Fibroblast of pulmonary artery (primary cell): ENCODE measurements around the gene SEC22A.

Experiments used
- DNase-seq: peaks from one replicate; pipeline ENCODE4 v3.0.0-alpha.2; 2010; ENCODE audit warnings: low read depth
- H3K4me3 ChIP-seq: replicated peaks from 2 replicates; pipeline ENCODE4 v1.5.1; 2011; ENCODE audit warnings: low read depth, mild to moderate bottlenecking, control low read depth, low read length, moderate library complexity
- TF ChIP-seq, protein P1 (sequence below): IDR thresholded peaks from 2 replicates; pipeline ENCODE4 v1.5.1; 2011; ENCODE audit warnings: mild to moderate bottlenecking, control low read depth, low read length, inconsistent platforms; ENCODE audit errors: missing control alignments

SEC22A gene

DNA sequence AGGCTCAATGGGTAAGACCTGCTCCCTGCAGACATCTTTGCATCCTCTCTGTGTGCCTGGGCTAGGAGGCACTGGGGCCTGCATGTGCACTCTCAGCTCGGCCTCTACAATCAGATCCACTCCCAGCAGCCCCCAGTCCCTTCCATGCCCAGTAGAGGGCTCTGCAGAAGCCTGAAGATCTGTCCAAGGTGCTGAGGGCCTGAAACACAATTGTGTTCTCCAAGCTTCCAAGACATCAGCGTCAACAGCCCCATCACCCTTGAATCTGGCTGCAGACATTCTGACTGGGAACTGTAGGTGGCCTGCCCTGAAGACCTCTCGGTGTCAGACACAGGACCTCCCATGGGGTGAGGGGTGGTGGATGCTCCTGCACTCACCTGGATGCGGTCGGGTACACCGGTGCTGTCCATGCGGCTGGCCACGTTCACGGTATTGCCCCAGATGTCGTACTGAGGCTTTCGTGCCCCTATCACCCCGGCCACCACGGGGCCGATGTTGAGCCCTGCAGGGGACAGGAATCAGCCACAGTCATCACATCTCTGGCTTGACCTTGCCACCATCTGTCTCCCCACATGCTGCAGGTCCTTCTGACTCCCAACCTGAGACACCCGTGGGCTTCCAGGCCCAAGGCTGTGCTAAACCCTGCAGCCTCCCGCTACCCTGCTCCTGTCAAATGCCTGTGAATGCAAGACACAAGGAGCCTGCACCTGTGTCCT, 84.7 kb downstream of the SEC22A start:
- no peak overlapping the region for H3K4me3 ChIP-seq
- TF ChIP-seq, protein P1, sequence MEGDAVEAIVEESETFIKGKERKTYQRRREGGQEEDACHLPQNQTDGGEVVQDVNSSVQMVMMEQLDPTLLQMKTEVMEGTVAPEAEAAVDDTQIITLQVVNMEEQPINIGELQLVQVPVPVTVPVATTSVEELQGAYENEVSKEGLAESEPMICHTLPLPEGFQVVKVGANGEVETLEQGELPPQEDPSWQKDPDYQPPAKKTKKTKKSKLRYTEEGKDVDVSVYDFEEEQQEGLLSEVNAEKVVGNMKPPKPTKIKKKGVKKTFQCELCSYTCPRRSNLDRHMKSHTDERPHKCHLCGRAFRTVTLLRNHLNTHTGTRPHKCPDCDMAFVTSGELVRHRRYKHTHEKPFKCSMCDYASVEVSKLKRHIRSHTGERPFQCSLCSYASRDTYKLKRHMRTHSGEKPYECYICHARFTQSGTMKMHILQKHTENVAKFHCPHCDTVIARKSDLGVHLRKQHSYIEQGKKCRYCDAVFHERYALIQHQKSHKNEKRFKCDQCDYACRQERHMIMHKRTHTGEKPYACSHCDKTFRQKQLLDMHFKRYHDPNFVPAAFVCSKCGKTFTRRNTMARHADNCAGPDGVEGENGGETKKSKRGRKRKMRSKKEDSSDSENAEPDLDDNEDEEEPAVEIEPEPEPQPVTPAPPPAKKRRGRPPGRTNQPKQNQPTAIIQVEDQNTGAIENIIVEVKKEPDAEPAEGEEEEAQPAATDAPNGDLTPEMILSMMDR: peak; percentile 97
- DNase-seq: peak; percentile 83

DNA sequence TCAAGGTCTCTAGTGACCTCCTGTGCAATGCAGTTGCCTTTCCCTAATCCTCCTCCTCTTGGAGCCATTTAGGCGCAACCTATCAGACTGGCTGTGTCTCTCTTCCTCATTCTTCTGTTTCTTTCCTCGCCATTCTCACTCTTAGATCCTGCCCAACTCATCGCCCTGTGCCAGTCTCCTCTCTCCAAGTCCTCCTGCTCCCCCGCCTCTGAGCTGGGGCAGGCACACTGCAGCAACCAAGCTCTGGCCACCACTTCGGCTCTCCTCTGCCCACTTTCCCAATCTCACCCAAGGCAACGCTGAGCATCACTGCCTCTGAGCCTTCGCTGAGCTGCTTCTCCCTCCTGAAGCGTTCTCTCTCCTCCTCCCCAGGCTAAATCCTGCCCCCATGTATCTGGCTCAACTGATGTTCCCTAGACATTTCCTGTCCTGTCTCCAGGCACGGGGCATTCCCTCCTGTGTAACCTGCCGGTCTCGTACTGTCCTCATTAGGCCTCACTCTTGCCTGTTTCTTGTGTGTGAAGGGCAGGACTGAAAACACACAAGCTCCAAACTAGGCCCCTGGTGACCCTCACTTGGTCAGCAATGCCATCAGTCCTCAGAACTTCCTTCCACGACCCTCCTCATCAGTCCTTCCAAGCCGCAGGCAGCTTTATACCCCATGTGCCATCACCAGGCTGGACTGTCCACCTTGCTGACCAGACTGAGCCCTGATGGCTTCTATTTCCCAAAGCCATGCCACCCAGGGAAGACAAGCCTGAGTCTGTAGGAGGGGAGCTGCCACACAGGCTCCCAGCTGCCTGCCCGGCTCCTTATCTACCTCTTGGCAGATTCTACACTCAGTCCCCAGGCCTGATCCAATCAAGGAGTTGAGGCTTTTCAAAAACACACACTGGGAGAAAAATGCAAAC, 85.6 kb downstream of the SEC22A start:
- no peak overlapping the region for H3K4me3 ChIP-seq
- TF ChIP-seq, protein P1: no peak
- DNase-seq: no peak

DNA sequence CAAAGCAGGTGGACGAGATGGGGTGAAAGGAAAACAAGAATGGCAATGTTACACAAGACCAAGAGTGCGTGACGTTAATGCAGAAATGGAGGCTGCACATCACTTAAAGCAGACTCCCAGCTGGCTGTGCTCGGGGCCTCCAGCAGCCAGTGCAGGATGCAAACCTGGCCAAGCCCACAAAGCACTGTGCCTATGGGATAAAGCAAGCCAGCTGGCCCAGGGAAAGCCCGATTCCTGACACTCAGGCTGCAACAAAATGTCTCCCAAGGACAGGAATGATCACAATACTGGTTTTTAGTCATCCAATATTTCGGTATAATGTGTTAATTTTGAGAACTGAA, 86.2 kb downstream of the SEC22A start:
- DNase-seq: no peak
- H3K4me3 ChIP-seq: no peak overlapping the region
- TF ChIP-seq, protein P1: no peak

DNA sequence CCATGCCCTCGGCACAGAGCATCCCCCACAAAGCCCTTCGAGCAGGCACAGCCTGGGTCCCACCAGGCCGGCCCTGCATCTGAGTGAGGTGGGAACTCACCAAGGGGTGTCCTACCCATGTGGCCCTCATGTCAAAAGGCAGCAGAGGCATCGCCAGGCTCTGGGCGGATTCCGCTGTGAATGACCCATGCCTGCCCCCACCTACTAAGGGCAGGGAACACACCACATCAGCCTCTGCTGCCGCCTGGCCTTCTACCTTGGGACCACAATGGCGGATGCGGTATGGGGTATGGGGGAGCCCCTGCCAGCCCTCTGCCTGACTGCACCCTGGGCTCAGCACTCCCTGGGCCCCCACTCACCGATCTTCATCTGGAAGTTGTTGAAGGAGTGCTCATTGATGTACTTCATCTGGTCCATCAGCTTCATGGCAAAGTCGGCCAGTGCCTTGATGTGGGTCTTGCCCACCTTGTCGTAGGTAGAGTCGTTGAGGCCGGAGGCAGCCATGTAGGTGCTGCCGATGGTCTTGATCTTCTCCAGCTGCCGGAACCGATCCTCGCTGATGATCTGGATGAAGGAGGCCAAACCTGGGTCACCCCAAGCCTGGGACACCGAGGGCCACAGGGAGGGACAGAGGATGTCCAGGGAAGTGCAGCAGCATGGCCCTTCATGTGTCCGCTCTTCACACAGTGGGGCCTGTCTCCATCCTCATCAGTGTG, 87.8 kb downstream of the SEC22A start:
- no peak overlapping the region for H3K4me3 ChIP-seq
- TF ChIP-seq, protein P1: no peak
- DNase-seq: no peak

DNA sequence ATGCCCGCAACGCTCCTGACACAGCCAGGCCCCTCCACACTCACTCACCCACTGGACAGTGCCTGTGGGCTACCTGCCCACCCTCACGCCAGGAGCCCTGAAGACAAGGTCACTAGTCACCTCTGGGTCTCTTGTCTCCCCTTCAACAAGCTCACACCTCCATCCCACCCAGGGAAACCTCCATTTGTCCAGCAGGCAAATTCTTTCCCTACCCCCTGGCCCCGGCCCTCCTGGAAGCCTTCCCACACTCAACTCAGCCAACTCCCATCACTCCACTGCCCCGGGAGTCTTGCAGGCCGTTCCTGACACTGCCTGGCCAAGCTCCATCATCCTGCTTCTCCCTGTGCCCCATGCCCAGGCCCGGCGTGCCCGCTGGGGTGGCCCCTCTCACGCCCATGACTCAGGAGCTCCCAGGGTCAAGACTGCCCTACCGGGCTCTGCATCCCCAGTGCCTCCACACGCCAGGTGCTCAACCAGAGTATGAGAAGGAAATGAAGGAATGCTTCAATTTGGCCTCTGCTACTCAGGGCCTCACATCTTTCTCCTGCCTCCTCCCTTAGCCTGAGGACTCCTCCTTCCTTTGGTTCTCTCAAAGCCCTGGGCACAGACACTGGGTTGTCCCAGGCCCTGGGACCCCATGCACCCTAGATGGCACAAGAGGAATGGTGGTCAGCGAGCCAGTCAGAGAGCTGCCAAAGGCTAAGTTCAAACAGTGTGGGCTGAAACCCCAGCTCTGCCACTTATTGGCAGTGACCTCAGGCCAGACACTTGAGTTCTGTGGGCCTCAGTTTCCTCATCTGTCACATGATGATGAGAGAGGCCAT, 88.6 kb downstream of the SEC22A start:
- DNase-seq: no peak
- TF ChIP-seq, protein P1: no peak
- H3K4me3 ChIP-seq: no peak overlapping the region

DNA sequence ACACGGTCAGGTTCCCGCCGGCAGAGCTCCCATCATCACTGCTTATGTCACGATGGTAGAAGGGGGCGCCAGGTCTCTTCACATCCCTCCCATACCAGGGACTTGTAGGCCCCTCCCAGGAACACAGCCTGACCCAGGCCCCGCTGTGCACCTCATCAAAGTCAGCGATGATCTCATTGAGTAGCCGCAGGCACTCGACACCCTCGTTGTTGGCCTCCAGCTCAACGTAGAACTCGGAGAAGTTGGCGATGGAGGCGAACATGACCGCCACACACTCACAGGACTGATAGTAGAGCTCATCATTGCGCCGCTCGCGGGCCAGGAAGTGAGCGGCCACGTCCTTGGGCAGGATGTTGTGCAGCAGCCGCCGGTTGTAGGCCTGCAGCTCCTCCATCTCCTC, 89.2 kb downstream of the SEC22A start:
- H3K4me3 ChIP-seq: no peak overlapping the region
- DNase-seq: no peak
- TF ChIP-seq, protein P1: no peak
